ENCODE results near the gene BCAP29. TPM values are rescaled to one million over a fixed set of nuclear protein-coding genes. Genes with fewer than 3 reads are reported as not detected.

BCAP29 gene
- total and polyA plus RNA-seq, 2 of the 4 experiments (the other 2 are of a cell fraction), result 33.0 to 35.1 TPM

DNA sequence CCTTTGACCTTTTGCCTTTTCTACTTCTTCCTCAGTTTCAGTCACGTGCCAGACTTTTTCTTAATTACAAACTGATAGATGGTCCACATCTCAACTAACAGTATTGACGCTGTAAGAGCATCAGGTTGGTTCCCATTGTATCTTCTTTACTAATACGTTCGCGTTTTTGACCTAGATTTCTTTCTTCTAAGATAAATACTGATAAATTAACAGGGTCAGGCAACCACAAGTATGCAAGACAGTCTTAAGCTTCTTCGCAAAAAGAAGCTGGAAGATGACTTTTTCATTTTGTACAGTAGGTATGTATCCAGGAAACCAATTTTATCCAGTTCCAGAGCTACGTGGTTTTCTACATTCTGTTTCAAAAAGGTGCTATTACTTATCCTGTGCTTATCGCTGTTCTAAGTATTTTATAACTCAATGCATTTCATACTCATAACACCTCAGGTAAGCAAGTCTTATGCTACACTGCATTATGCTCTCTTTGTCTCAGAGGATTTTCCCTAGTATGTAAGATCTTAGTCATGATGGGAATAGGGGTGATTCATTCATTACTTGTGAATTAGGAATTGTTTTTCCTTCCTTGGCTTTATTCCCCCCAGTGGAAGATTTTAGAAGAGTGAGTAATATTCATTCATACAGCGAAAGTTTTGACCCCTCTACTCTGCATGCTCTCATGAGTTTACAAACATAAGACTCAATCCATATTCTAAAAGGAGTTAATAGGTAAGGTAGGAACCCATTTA lies 15.3 kb upstream of the BCAP29 start:
- dilution Hi-C loops (cut with HindIII; ENCODE audit: low sequenced_read_pairs, unreplicated experiment), result no loop called here
- no peaks in the 10 kb centered on the region for H3K36me3 ChIP-seq (ENCODE audit: control insufficient read depth, insufficient read depth, low read length)
- H2AK5ac ChIP-seq (ENCODE audit: low read depth, low read length), result peak overlapping the region; percentile 99
- no peaks in the 10 kb centered on the region for H3K9me1 ChIP-seq (ENCODE audit: insufficient read depth, low read length)
- H3K4me1 ChIP-seq (ENCODE audit: control insufficient read depth, insufficient read depth, low read length), result peaks cover 2% of the 10 kb centered on the region; the same call in 1 of the 2 replicates
- ChIA-PET POLR2A (ENCODE audit: unreplicated experiment) (no interaction called here), CTCF (interaction anchor here (1.0 kb wide), 1 partner anchor 169 kb away, joined by 3 read pairs; no protein-coding TSS in a partner anchor)
- peak overlapping the region; percentile 84 for H2BK5ac ChIP-seq (ENCODE audit: low read depth, low read length, poor library complexity, severe bottlenecking)
- peak overlapping the region; percentile 95 for H3K4ac ChIP-seq (ENCODE audit: low read depth, low read length)
- intact Hi-C loops (cut with micrococcal nuclease), result no loop called here
- H3K14ac ChIP-seq (replicated peaks; ENCODE audit: low read depth, low read length), result peak overlapping the region; percentile 94
- peak overlapping the region; percentile 81 for H3K4me2 ChIP-seq (ENCODE audit: low read depth, low read length)
- TSS peak; percentile 60 for BruUV-seq (replicated peaks)
- H3K9me3 ChIP-seq (ENCODE audit: control insufficient read depth, insufficient read depth, low read length), result no peaks in the 10 kb centered on the region
- H3K9ac ChIP-seq (ENCODE audit: low read depth, low read length), result peak overlapping the region; percentile 93
- in situ Hi-C loops (cut with MboI; ENCODE audit: low sequenced_read_pairs), result no loop called here
- H3K4me3 ChIP-seq (ENCODE audit: insufficient read depth, low read depth, low read length), result peak overlapping the region; percentile 90
- peak overlapping the region; percentile 75 to 91 for H4K8ac ChIP-seq (ENCODE audit: low read depth in 2 of 2, low read length in 2 of 2)
- H3K27ac ChIP-seq (ENCODE audit: insufficient read depth, low read length), result peak overlapping the region; percentile 88
- 0% methylated on average over 1 of the region's 9 CpGs; no CpG with 5 or more reads in 1 of the 2 experiments for WGBS, 2 experiments (ENCODE audit: extremely low coverage in 2 of 2, insufficient read length in 1 of 2)
- peak overlapping the region; percentile 65; the same call in 1 of the 2 replicates for H3K56ac ChIP-seq (ENCODE audit: extremely low read depth, insufficient read depth, low read length)
- H4K5ac ChIP-seq (ENCODE audit: low read depth, low read length), result peak overlapping the region; percentile 70
- H3K18ac ChIP-seq (ENCODE audit: low read depth, low read length), result peak overlapping the region; percentile 21; the same call in 1 of the 2 replicates
- peak overlapping the region; percentile 91 for H2BK15ac ChIP-seq (ENCODE audit: low read depth, low read length)
- H3K79me1 ChIP-seq (ENCODE audit: low read depth in 1 of 2, low read length in 2 of 2), result peaks cover 18 to 49% of the 10 kb centered on the region in 2 experiments
- H2AFZ ChIP-seq (replicated peaks; ENCODE audit: low read length, poor library complexity), result no peak overlapping the region
- DNase-seq (peak; percentile 95), ATAC-seq (ENCODE audit: low read depth) (peak; percentile 61)
- peak overlapping the region; percentile 99 for H2AK9ac ChIP-seq (replicated peaks; ENCODE audit: low read depth, low read length, poor library complexity)
- peak overlapping the region; percentile 66 for H2BK120ac ChIP-seq (ENCODE audit: low read depth, low read length)
- H3K23ac ChIP-seq (ENCODE audit: low read depth, low read length), result peak overlapping the region; percentile 87
- peak overlapping the region; percentile 70 for H2BK20ac ChIP-seq (ENCODE audit: low read depth, low read length)
- H3K27me3 ChIP-seq (ENCODE audit: control insufficient read depth, insufficient read depth, low read length), result no peaks in the 10 kb centered on the region
- peak overlapping the region; percentile 86 for H4K91ac ChIP-seq (ENCODE audit: insufficient read depth, low read depth, low read length)
- H4K20me1 ChIP-seq (ENCODE audit: insufficient read depth, low read length), result no peaks in the 10 kb centered on the region
- no peak for TF ChIP-seq SMC3 (IDR thresholded peaks at IDR 0.05; ENCODE audit: low read depth, low read length)
- no peak for TF ChIP-seq RAD21 (IDR thresholded peaks at IDR 0.05; ENCODE audit: low read length)
- TF ChIP-seq RFX5 (IDR thresholded peaks at IDR 0.05; ENCODE audit: low read depth, low read length), result no peak
- no peak for TF ChIP-seq CHD1 (IDR thresholded peaks at IDR 0.05; ENCODE audit: low read depth, low read length)
- TF ChIP-seq, protein P1, sequence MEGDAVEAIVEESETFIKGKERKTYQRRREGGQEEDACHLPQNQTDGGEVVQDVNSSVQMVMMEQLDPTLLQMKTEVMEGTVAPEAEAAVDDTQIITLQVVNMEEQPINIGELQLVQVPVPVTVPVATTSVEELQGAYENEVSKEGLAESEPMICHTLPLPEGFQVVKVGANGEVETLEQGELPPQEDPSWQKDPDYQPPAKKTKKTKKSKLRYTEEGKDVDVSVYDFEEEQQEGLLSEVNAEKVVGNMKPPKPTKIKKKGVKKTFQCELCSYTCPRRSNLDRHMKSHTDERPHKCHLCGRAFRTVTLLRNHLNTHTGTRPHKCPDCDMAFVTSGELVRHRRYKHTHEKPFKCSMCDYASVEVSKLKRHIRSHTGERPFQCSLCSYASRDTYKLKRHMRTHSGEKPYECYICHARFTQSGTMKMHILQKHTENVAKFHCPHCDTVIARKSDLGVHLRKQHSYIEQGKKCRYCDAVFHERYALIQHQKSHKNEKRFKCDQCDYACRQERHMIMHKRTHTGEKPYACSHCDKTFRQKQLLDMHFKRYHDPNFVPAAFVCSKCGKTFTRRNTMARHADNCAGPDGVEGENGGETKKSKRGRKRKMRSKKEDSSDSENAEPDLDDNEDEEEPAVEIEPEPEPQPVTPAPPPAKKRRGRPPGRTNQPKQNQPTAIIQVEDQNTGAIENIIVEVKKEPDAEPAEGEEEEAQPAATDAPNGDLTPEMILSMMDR (conservative IDR thresholded peaks at IDR 0.05; ENCODE audit: low read depth, low read length), result peak; percentile 7; the same call in 1 of the 2 replicates
- no peak for TF ChIP-seq MXI1 (IDR thresholded peaks at IDR 0.05; ENCODE audit: borderline replicate concordance, low read depth, low read length)
- TF ChIP-seq MAZ (IDR thresholded peaks at IDR 0.05; ENCODE audit: borderline replicate concordance, low read depth, low read length), result no peak
- TF ChIP-seq, protein P2, sequence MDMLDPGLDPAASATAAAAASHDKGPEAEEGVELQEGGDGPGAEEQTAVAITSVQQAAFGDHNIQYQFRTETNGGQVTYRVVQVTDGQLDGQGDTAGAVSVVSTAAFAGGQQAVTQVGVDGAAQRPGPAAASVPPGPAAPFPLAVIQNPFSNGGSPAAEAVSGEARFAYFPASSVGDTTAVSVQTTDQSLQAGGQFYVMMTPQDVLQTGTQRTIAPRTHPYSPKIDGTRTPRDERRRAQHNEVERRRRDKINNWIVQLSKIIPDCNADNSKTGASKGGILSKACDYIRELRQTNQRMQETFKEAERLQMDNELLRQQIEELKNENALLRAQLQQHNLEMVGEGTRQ (IDR thresholded peaks at IDR 0.05; ENCODE audit: low read depth, low read length), result no peak; the same call in 1 of the 2 replicates
- no peak; the same call in 1 of the 2 replicates for TF ChIP-seq BHLHE40 (IDR thresholded peaks at IDR 0.05; ENCODE audit: low read depth, low read length)
- TF ChIP-seq POLR2A (IDR thresholded peaks at IDR 0.05; ENCODE audit: low read depth, low read length), result no peak; the same call in 1 of the 2 replicates
- no peak for TF ChIP-seq CEBPB (IDR thresholded peaks at IDR 0.05; ENCODE audit: low read depth, low read length)
- TF ChIP-seq RCOR1 (IDR thresholded peaks at IDR 0.05; ENCODE audit: insufficient replicate concordance, low read length), result no peak
- no peak for TF ChIP-seq MAFK (IDR thresholded peaks at IDR 0.05; ENCODE audit: low read depth, low read length)
- TF ChIP-seq, protein P3, sequence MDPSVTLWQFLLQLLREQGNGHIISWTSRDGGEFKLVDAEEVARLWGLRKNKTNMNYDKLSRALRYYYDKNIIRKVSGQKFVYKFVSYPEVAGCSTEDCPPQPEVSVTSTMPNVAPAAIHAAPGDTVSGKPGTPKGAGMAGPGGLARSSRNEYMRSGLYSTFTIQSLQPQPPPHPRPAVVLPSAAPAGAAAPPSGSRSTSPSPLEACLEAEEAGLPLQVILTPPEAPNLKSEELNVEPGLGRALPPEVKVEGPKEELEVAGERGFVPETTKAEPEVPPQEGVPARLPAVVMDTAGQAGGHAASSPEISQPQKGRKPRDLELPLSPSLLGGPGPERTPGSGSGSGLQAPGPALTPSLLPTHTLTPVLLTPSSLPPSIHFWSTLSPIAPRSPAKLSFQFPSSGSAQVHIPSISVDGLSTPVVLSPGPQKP (IDR thresholded peaks at IDR 0.05; ENCODE audit: borderline replicate concordance, low read depth, low read length), result no peak
